Measurements from ENCODE around the gene EGLN3.

DNA sequence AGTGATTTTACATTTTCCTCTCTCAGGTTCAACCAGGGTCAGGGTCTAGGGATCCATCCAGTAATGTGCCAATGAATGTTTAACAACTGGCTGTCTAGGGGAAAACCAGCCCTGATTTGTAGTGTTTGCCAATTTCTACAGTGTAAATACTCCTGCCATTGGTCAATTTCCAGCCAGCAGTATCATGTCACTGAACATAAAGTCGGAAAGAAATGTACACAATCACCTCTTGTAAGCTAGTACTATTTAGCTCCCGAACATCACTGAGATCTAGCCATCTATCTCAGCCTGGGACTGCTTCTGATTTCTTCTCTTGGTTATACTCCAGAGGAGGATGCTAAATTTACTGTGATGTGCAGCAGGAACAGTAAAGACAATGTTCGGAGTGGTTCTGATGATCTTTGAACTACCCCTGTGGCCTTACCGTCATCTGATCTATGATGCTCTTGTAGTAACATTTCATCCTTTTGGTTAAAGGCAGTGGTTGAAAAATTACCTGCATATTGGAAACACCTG is 36.7 kb upstream of the EGLN3 start:
- TF ChIP-seq POLR2A (IDR thresholded peaks at IDR 0.05) (no peak), EP300 (IDR thresholded peaks at IDR 0.05) (no peak)

Measured in gastroesophageal sphincter (tissue), 2 donors.